GOT3 (cell line): ENCODE results near the gene CDC42EP4.

Experiments
- DNase-seq: peaks from one replicate; lab custom pipeline; 2025; ENCODE audit warnings: mixed read lengths; lab: John Stamatoyannopoulos, UW

The CDC42EP4 gene

GRCh38 chr17:73297934-73298861, 13.6 kb downstream of the CDC42EP4 start:
- DNase-seq, result no peak

- no peak for DNase-seq
These were observed 18.3 kb downstream of the CDC42EP4 start for GRCh38 chr17:73293480-73293911.

GRCh38 chr17:73293031-73293430, 18.8 kb downstream of the CDC42EP4 start:
- DNase-seq, result no peak

DNA sequence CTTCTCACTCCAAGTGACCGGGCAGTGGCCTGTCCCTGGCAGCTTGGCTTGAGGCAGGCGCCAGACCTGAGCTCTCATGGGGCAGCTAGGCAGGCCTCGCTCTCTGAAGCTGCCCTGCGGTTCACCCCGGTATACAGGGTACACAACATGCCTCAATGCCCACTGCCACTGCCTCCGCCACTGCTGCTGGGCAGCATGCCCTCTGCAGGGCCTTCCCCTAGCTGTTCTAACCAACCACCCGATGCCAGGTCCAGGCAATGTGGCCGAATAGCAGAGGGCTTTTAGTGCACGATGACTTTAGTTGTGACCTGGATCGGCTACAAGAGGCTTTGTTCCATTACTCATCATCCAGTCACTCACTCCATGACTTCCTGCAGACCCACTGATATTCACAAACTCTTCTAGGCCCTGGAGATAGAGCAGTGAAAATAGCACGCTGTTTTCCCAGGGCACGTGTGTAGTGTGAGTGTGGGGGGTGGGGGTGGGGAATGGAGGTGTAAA, 19.7 kb downstream of the CDC42EP4 start:
- DNase-seq, result peak; percentile 27

- peak; percentile 60 for DNase-seq
These were observed 20.5 kb downstream of the CDC42EP4 start for GRCh38 chr17:73291260-73291801.

DNA sequence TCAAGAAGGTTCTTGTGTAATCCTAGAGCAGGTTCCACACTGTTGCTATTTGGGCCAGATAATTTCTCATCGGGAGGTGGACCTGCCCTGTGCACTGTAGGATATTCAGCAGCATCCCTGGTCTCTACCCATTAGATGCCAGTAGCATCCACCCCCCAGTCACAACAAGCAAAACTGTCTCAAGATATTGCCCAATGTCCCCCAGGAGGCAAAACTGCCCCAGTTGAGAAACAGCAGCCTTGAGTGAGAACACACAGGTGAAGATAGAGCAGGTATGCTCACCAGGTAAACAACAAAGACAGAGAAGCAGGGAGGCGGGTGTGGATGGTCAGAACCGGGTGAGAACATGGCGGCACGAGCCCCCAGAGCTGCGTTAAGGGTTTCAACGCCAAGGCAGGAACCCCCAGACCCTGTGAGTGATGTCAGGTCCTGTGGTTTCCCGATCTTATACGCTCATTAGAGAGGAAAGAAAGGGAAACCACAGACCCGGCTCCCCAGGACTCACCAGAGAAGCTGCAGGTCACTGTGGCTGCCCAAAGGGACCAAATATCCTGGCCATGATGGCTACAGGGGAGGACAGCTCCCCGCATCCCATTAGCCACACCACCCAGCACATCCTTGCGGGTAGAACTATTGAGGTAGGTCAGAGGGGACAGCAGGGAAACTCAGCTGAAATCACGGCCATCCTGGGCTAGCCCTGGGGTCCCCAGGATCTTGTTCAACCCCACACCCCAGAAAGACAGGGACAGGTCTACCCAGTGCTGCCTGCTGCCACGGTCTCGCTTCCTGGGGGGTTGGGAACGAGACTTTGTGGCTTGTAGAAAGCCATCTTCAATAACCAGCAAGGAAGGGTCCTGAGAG, 21.2 kb downstream of the CDC42EP4 start:
- DNase-seq, result no peak

DNA sequence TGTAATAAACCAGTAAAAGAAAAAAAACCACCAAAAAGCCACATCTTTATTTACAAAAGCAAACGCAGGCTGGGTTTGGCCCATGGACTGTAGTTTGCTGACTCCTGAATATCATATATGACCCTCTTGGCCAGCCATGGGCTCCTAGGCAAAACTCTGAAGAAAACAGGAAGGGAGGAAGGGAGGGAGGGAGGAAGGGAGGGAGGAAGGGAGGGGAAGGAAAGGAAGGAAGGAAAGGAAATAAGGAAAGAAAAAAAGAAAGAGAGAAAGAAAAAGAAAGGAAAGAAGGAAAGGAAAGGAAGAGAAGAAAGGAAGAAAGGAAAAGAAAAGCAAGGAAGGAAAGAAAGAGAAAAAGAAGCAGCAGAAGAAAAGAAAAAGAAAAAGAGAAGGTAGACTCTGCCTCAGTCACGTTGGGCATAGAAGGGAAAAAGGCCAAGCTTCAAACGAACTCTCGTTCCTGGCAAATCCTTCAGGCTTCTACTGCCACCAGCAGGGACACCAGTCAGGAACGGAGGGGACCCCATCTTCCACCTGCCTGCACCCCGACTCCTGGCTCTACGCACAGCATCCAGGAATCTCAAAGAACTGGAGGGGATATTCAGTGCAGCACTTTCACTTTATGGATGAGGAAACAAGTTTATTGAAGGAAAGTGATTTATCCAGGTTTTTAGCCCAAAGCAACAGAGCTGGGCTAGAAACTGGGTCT, 22.1 kb downstream of the CDC42EP4 start:
- DNase-seq, result no peak

DNA sequence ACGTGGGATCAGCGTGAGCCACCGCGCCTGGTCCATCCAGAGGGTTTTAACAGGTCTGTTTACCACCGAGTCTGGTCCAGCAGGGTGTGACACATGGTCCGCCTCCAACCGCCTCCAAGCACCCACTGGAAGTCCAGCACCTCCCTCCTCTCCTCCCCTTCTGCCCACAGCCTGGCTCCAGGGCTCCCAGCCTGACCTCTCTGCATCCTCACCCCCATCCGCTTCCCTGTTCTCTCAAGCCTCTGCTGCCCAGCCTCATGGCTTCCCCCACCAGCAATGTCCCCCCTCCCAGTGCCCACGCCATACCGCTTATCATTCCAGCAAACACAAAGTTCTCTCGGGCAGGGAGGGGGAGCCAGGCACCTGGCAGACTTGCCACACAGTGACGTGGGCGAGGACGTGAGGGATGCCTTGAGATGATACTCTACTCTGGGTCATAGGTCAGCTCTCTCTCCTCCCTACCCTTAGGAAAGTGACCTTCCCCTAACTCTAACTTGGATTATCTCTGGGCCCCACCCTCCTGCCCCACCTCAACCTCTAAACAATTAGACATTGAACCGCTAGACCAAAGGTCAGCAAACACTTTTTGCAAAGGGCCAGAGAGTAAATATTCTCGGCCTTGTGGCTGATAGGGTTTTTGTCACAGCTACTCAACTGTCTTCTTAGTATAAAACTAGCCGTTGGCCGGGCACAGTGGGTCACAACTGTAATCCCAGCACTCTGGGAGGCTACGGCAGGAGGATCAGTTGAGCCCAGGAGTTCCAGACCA, 23.1 kb downstream of the CDC42EP4 start:
- DNase-seq, result no peak

DNA sequence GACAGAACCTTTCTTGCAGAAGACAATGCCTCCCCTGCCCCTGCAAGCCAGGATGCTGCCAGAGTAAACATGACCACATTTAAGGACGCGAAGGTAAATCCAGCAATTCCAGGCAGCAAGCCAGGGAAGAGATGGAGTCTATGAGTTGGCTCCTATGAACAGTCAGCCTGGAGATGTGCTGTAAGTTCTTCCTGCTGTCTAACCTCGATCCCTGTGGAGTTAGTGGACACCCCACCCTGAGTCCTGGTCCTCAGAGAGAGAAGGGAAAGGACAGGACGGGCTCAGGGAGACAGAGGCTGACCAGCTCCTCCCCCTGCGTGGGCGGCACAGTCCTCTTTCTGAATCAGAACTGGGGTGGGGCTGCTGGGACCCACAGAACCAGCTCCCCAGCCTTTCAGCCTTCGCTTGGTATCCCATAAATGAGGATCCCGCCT, 24.9 kb downstream of the CDC42EP4 start:
- DNase-seq, result no peak

DNA sequence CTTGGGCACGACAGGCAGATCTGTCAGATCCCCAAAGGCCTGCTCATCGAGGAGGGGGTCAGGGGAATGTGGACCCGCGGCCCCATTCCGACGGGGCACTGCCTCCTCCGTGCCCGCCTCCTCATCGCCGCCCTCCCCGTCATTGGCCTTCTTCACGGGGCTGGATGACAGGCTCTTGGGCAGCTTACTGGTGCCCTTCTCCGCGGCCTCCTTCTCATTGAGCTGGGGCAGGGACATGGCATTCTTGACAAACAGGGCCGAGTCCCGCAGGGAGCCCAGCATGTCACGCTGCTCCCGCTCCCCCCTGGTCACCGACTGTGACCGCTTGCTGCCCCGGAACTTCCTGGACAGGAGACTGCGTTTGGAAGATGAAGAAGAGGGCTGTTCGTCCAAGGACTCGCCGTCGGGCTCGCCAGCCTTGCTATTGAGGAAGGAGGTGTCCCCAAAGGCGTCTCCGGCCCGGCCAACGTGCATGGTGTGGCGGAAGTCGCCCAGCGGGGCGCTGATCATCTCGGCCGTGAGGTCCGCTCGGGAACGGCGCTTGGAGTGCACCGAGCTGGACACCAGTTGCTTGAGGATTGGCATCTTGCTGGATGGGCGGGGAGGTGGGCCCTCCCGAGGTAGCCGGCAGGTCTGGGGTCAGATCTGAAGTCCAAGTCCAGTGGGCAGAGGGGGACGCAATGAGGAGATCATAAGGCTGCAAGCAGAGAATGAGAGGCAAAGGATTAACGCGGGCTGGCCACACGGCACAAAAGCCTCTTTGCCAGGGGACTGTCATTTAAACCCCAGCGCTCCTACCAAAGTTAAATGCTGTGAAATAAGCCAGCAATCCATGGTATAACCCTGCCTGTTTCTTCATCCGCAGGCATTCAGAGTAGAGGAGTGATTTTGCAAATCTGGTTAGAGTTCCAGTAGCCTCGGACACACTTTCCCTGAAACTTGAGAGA, 25.6 kb downstream of the CDC42EP4 start:
- DNase-seq, result no peak

- DNase-seq, result no peak
These were observed 26.2 kb downstream of the CDC42EP4 start for GRCh38 chr17:73285603-73285908.

DNA sequence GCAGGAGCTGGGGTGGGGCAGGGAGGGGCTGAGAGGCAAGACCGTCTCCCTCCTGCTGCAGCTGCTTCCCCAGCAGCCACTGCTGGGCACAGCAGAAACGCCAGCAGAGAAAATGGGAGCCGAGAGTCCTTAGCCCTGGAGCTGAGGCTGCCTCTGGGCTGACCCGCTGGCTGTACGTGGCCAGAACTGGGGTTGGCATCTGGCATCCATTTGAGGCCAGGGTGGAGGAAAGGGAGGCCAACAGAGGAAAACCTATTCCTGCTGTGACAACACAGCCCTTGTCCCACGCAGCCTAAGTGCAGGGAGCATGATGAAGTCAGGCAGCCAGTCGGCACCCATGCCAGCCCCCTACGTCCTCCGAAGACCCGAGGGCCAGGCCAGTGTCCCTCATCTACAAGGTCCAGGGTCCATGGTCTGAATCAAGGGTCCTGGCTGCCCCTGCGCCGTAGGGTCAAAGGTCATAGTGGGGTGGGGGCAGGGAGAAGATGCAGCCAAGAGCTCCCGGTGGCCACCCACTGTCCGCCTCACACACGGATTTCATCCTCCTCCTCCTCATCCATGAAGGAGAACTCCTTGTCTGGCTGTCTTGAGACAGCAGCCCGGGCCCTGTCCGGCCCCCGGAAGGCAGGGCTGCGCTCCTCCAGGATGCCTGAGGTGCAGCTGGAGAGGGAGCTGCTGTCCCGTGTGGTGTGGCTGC, 26.7 kb downstream of the CDC42EP4 start:
- no peak for DNase-seq

GRCh38 chr17:73284354-73284753, 27.4 kb downstream of the CDC42EP4 start:
- DNase-seq, result no peak

DNA sequence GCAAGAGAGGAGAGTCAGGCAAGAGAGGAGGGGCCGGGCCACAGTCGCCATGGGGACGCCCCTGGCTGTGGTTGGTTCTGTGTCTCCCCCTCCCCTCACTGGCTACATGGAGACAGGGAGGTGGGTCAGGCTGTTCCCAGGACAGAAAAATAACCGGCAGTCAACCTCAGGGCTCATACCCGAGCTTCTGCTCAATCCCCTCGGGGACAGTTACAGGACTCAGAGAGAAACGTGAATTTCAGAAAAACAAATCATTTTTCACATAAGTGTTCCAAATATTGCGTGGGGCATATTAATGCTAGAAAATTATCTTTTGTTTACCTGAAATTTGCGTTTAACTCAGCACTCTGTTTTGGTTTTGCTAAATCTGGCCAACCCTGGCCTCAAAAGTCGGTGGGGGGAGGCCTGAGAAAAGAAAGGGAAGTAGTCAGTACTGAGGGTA, 27.9 kb downstream of the CDC42EP4 start:
- no peak for DNase-seq

GRCh38 chr17:73283250-73283649, 28.6 kb downstream of the CDC42EP4 start:
- DNase-seq, result no peak

DNA sequence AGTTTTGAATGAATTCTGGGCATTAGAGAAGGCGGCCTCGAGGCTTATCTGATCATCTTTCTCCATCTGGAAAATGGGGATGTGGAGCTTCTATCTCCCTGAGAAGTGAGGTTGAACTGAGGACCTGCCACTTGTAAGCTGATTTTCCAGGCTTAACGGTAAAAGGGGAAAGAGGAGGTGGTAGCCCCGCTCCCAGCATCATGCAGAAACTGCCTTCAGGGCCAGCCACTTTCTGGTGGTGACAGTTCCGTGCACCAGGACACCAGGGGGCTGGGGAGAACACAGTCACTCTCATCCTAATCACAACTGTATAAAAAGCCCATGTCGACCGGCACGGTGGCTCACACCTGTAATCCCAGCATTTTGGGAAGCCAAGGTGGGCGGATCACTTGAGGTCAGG, 29.2 kb downstream of the CDC42EP4 start:
- no peak for DNase-seq

- no peak for DNase-seq
These were observed 29.9 kb downstream of the CDC42EP4 start for GRCh38 chr17:73281928-73282327.

DNA sequence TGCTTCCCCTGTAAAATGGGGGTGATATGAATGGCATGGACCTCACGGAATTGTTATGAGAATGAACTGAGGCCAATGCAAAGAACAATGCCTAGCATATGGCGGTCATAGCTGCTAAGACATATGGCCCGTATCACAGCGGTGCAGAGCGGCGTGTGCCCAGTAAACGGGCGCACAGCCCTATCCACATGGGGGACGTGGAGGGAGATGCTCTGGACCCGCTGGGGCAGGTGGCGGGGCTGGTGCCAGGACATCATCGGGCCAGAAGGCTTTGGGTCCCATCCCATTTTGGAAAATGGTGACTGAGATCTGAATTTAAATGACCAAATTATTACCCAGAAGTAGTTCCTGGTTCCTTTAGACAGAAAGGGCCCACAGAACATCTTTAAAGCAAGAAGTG, 31.6 kb downstream of the CDC42EP4 start:
- DNase-seq, result no peak

DNA sequence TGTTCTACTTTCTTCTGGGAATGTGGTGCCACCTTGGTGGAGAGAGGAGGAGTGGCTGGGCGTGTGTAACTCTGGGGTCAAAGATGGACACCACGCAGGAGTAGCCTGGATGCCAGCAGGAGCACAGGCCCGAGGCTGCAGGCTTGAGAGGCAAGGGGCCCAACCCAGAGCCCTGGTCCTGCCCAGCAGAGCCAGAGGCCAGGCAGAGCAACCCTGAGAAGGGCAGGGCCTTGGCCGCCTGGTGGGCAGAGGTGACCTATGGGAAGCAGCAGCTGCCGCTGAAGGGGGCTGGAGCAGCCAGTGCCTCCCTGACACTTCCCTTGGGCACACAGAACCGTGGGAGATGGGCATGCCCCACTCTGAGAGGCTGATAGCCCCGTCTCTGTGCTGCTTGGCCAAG, 32.1 kb downstream of the CDC42EP4 start:
- no peak for DNase-seq
